RPMI8226 (cell line): ENCODE measurements around the gene KRTAP10-3.

ENCODE experiments used
- DNase-seq: peaks from one replicate; pipeline ENCODE4 v3.0.0-alpha.2; 2015

The KRTAP10-3 gene

GRCh38 chr21:44514746-44515358, 43.7 kb downstream of the KRTAP10-3 start:
- no peak for DNase-seq

GRCh38 chr21:44514218-44514520, 44.4 kb downstream of the KRTAP10-3 start:
- DNase-seq, result no peak

- DNase-seq, result no peak
These were observed 45.0 kb downstream of the KRTAP10-3 start for GRCh38 chr21:44513389-44514217.

- DNase-seq, result no peak
These were observed 45.9 kb downstream of the KRTAP10-3 start for GRCh38 chr21:44512496-44513388.

GRCh38 chr21:44511938-44512275, 46.7 kb downstream of the KRTAP10-3 start:
- DNase-seq, result no peak

GRCh38 chr21:44511219-44511937, 47.2 kb downstream of the KRTAP10-3 start:
- DNase-seq, result no peak

- peak; percentile 92 for DNase-seq
These were observed 47.9 kb downstream of the KRTAP10-3 start for GRCh38 chr21:44510508-44511218.

GRCh38 chr21:44510109-44510507, 48.5 kb downstream of the KRTAP10-3 start:
- no peak for DNase-seq

GRCh38 chr21:44509539-44509938, 49.1 kb downstream of the KRTAP10-3 start:
- DNase-seq, result peak; percentile 91

- DNase-seq, result no peak
These were observed 49.7 kb downstream of the KRTAP10-3 start for GRCh38 chr21:44508711-44509445.

- no peak for DNase-seq
These were observed 50.2 kb downstream of the KRTAP10-3 start for GRCh38 chr21:44508426-44508710.
